ENCODE measurements around the gene CATSPER4. TPM values are rescaled to one million over a fixed set of nuclear protein-coding genes. Genes with fewer than 3 reads are reported as not detected.

CATSPER4 gene
- total RNA-seq, 4 donors from 2014 or later, result not detected

- TF ChIP-seq POLR2A (IDR thresholded peaks at IDR 0.05) (no peak), EP300 (IDR thresholded peaks at IDR 0.05) (no peak), POLR2AphosphoS5 (IDR thresholded peaks at IDR 0.05) (no peak), CTCF (IDR thresholded peaks at IDR 0.05) (no peak)
- no peak overlapping the region for H3K4me3 ChIP-seq
- no peaks in the 10 kb centered on the region for H3K4me1 ChIP-seq
- 91% methylated on average over 7 of the region's 8 CpGs for WGBS
- no peaks in the 10 kb centered on the region for H3K27me3 ChIP-seq
- H3K36me3 ChIP-seq, result peaks cover 27% of the 10 kb centered on the region
- no peaks in the 10 kb centered on the region for H3K9me3 ChIP-seq
- DNase-seq (ENCODE audit: low spot score in 2 of 2), result no peak
- no peak overlapping the region for H3K27ac ChIP-seq
Observed at GRCh38 chr1:26188477-26188876, 1.9 kb upstream of the CATSPER4 start.

DNA sequence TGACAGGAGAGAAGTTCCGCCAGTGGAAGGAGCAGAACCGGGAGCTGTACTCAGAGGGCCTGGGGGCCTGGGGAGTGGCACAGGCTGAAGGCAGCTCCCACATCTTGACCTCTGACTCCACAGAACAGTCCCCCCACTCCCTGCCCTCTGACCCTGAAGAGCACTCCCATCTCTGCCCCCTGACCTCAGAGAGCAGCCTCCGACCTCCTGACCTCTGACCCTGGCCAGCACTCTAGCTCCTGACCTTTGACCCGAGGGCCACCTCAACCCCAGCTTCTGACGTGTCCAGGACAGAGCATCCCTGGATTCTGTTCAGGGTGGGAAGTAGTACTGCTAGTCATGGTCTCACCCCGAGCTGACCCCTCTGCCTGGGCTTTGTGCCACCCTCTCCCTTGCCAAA, 1.1 kb upstream of the CATSPER4 start:
- no peaks in the 10 kb centered on the region for H3K4me1 ChIP-seq
- no peaks in the 10 kb centered on the region for H3K27me3 ChIP-seq
- no peak overlapping the region for H3K27ac ChIP-seq
- H3K4me3 ChIP-seq, result no peak overlapping the region
- H3K9me3 ChIP-seq, result no peaks in the 10 kb centered on the region
- TF ChIP-seq POLR2A (IDR thresholded peaks at IDR 0.05) (no peak), POLR2AphosphoS5 (IDR thresholded peaks at IDR 0.05) (no peak), EP300 (IDR thresholded peaks at IDR 0.05) (no peak), CTCF (IDR thresholded peaks at IDR 0.05) (no peak)
- peaks cover 27% of the 10 kb centered on the region for H3K36me3 ChIP-seq
- no peak for DNase-seq (ENCODE audit: low spot score in 2 of 2)
- 76% methylated on average over 3 of the region's 6 CpGs for WGBS

DNA sequence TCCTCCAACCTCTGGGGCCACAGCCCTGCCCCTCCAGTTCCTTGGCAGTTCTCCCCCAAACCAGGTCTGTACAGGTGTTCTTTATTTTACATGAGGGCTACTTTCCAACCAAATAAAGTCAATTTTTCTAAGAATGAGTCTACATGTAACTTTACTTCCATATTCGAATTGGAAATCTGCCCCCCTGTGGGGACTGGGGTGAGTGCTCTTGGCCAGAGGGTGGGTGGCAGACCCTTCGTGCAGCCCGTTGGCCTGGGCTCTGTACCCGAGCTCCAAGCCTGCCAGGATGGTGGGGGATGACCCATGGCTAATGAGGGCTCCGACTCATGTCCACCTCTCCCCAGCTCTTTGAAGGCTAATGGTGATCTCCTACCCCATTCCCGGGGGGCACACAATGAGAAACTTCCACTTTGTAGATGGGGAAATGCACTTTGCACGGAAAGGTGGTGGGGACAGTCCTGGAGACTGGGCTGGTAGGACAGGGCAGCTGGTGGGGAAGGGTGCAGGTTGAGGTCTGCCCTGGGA, 589 bp upstream of the CATSPER4 start:
- WGBS, result 90% methylated on average over 7 of the region's 7 CpGs
- Histone ChIP-seq H3K9me3 (no peaks in the 10 kb centered on the region), H3K4me3 (no peak overlapping the region), H3K4me1 (no peaks in the 10 kb centered on the region), H3K36me3 (peaks cover 24% of the 10 kb centered on the region), H3K27ac (no peak overlapping the region), H3K27me3 (no peaks in the 10 kb centered on the region)
- DNase-seq (ENCODE audit: low spot score in 2 of 2), result no peak
- TF ChIP-seq POLR2AphosphoS5 (IDR thresholded peaks at IDR 0.05) (no peak), EP300 (IDR thresholded peaks at IDR 0.05) (no peak), POLR2A (IDR thresholded peaks at IDR 0.05) (no peak), CTCF (IDR thresholded peaks at IDR 0.05) (no peak)

GRCh38 chr1:26191739-26192138, 1.3 kb downstream of the CATSPER4 start:
- no peak overlapping the region for H3K27ac ChIP-seq
- no peaks in the 10 kb centered on the region for H3K9me3 ChIP-seq
- WGBS, result 67% methylated on average over 3 of the region's 3 CpGs
- no peak overlapping the region for H3K4me3 ChIP-seq
- no peaks in the 10 kb centered on the region for H3K4me1 ChIP-seq
- H3K27me3 ChIP-seq, result no peaks in the 10 kb centered on the region
- no peak for TF ChIP-seq POLR2A (IDR thresholded peaks at IDR 0.05)
- peaks cover 12% of the 10 kb centered on the region for H3K36me3 ChIP-seq
- no peak for DNase-seq (ENCODE audit: low spot score in 2 of 2)

DNA sequence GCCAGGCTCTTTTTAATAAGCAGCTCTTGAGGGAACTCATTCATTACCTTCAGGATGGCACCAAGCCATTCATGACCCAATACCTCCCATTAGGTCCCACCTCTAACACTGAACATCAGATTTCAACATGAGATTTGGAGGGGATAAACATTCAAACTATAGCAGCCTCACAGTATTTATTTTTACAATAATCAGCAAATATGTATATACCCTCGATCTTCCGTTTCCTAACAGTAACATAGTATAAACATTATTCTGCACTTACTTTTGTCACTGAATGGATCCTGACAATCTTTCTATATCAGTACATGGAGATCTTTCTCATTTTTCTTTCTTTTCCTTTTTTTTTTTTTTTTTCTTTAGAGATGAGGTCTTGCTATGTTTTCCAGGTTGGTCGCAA, 5.4 kb downstream of the CATSPER4 start:
- no peak overlapping the region for H3K27ac ChIP-seq
- no peaks in the 10 kb centered on the region for H3K27me3 ChIP-seq
- H3K4me1 ChIP-seq, result peaks cover 2% of the 10 kb centered on the region
- H3K36me3 ChIP-seq, result no peaks in the 10 kb centered on the region
- whole genome bisulfite sequencing, result 71% methylated on average over 3 of the region's 3 CpGs
- TF ChIP-seq EP300 (IDR thresholded peaks at IDR 0.05), result no peak
- no peak for TF ChIP-seq POLR2A (IDR thresholded peaks at IDR 0.05)
- no peak for TF ChIP-seq CTCF (IDR thresholded peaks at IDR 0.05)
- no peak for TF ChIP-seq POLR2AphosphoS5 (IDR thresholded peaks at IDR 0.05)
- DNase-seq (ENCODE audit: low spot score in 2 of 2), result no peak
- H3K4me3 ChIP-seq, result no peak overlapping the region
- H3K9me3 ChIP-seq, result no peaks in the 10 kb centered on the region

GRCh38 chr1:26197301-26197700, 6.9 kb downstream of the CATSPER4 start:
- Histone ChIP-seq H3K4me3 (no peak overlapping the region), H3K36me3 (no peaks in the 10 kb centered on the region), H3K27ac (no peak overlapping the region), H3K9me3 (no peaks in the 10 kb centered on the region), H3K27me3 (no peaks in the 10 kb centered on the region), H3K4me1 (peaks cover 8% of the 10 kb centered on the region)
- TF ChIP-seq POLR2AphosphoS5 (IDR thresholded peaks at IDR 0.05) (no peak), EP300 (IDR thresholded peaks at IDR 0.05) (no peak), CTCF (IDR thresholded peaks at IDR 0.05) (no peak), POLR2A (IDR thresholded peaks at IDR 0.05) (no peak)
- DNase-seq (ENCODE audit: low spot score in 2 of 2), result no peak
- 93% methylated on average over 3 of the region's 3 CpGs for WGBS
